IPS-18a (cell line): Measurements from ENCODE around the gene NRXN3.

Source experiments
- H3K27ac ChIP-seq: one replicate; pipeline ENCODE4 v1.5.1; 2013; ENCODE audit warnings: low read length
- H3K27me3 ChIP-seq: one replicate; pipeline ENCODE4 v1.6.1; 2013; ENCODE audit warnings: mild to moderate bottlenecking, low read length; ENCODE audit not compliant: control insufficient read depth, insufficient read depth
- H3K36me3 ChIP-seq: one replicate; pipeline ENCODE4 v1.6.1; 2013; ENCODE audit warnings: low read depth, low read length; ENCODE audit not compliant: control insufficient read depth
- H3K4me1 ChIP-seq: one replicate; pipeline ENCODE4 v1.6.1; 2013; ENCODE audit warnings: low read depth, low read length; ENCODE audit not compliant: control insufficient read depth
- H3K4me3 ChIP-seq: one replicate; pipeline ENCODE4 v1.5.1; 2013; ENCODE audit warnings: low read length
- H3K9ac ChIP-seq: one replicate; pipeline ENCODE4 v1.6.1; 2013; ENCODE audit warnings: mild to moderate bottlenecking, low read length, moderate library complexity
- H3K9me3 ChIP-seq: one replicate; pipeline ENCODE4 v1.6.1; 2013; ENCODE audit warnings: low read depth, low read length; ENCODE audit not compliant: control insufficient read depth

Gene NRXN3

GRCh38 chr14:79598339-79598738 lies 1428.2 kb downstream of the NRXN3 start:
- Histone ChIP-seq H3K4me3 (no peak overlapping the region), H3K27ac (no peak overlapping the region), H3K9ac (no peak overlapping the region), H3K27me3 (no peaks in the 10 kb centered on the region), H3K36me3 (no peaks in the 10 kb centered on the region), H3K4me1 (peaks cover 4% of the 10 kb centered on the region), H3K9me3 (peaks cover 8% of the 10 kb centered on the region)

GRCh38 chr14:79599239-79599638 lies 1429.1 kb downstream of the NRXN3 start:
- H3K4me1 ChIP-seq, result no peaks in the 10 kb centered on the region
- no peak overlapping the region for H3K27ac ChIP-seq
- H3K9me3 ChIP-seq, result peaks cover 8% of the 10 kb centered on the region
- no peaks in the 10 kb centered on the region for H3K36me3 ChIP-seq
- H3K9ac ChIP-seq, result no peak overlapping the region
- H3K27me3 ChIP-seq, result no peaks in the 10 kb centered on the region
- no peak overlapping the region for H3K4me3 ChIP-seq

GRCh38 chr14:79600406-79600805 lies 1430.2 kb downstream of the NRXN3 start:
- H3K27ac ChIP-seq, result no peak overlapping the region
- H3K9ac ChIP-seq, result no peak overlapping the region
- H3K9me3 ChIP-seq, result peaks cover 8% of the 10 kb centered on the region
- H3K36me3 ChIP-seq, result no peaks in the 10 kb centered on the region
- H3K4me1 ChIP-seq, result no peaks in the 10 kb centered on the region
- no peaks in the 10 kb centered on the region for H3K27me3 ChIP-seq
- H3K4me3 ChIP-seq, result no peak overlapping the region

- no peak overlapping the region for H3K4me3 ChIP-seq
- H3K27ac ChIP-seq, result no peak overlapping the region
These were observed 1431.4 kb downstream of the NRXN3 start for GRCh38 chr14:79601579-79601978.

GRCh38 chr14:79602045-79602444 lies 1431.9 kb downstream of the NRXN3 start:
- Histone ChIP-seq H3K9ac (no peak overlapping the region), H3K4me3 (no peak overlapping the region), H3K4me1 (no peaks in the 10 kb centered on the region), H3K9me3 (no peaks in the 10 kb centered on the region), H3K27me3 (no peaks in the 10 kb centered on the region), H3K27ac (no peak overlapping the region), H3K36me3 (no peaks in the 10 kb centered on the region)

More at GRCh38 chr14:79601579-79601978, 1431.4 kb downstream of the NRXN3 start:
- Histone ChIP-seq H3K9me3 (no peaks in the 10 kb centered on the region), H3K36me3 (no peaks in the 10 kb centered on the region), H3K9ac (no peak overlapping the region), H3K27me3 (no peaks in the 10 kb centered on the region), H3K4me1 (no peaks in the 10 kb centered on the region)

GRCh38 chr14:79602742-79603141 lies 1432.6 kb downstream of the NRXN3 start:
- no peaks in the 10 kb centered on the region for H3K36me3 ChIP-seq
- no peaks in the 10 kb centered on the region for H3K27me3 ChIP-seq
- no peak overlapping the region for H3K4me3 ChIP-seq
- H3K27ac ChIP-seq, result no peak overlapping the region
- H3K4me1 ChIP-seq, result no peaks in the 10 kb centered on the region
- H3K9ac ChIP-seq, result no peak overlapping the region
- H3K9me3 ChIP-seq, result no peaks in the 10 kb centered on the region

- no peaks in the 10 kb centered on the region for H3K36me3 ChIP-seq
- H3K27me3 ChIP-seq, result no peaks in the 10 kb centered on the region
- H3K9me3 ChIP-seq, result no peaks in the 10 kb centered on the region
- H3K9ac ChIP-seq, result no peak overlapping the region
- no peaks in the 10 kb centered on the region for H3K4me1 ChIP-seq
- no peak overlapping the region for H3K4me3 ChIP-seq
- no peak overlapping the region for H3K27ac ChIP-seq
These were observed 1435.7 kb downstream of the NRXN3 start for GRCh38 chr14:79605849-79606248.

- Histone ChIP-seq H3K27me3 (no peaks in the 10 kb centered on the region), H3K27ac (no peak overlapping the region), H3K9ac (no peak overlapping the region), H3K9me3 (no peaks in the 10 kb centered on the region), H3K4me1 (no peaks in the 10 kb centered on the region), H3K4me3 (no peak overlapping the region), H3K36me3 (no peaks in the 10 kb centered on the region)
These were observed 1438.3 kb downstream of the NRXN3 start for GRCh38 chr14:79608446-79608845.

- no peak overlapping the region for H3K27ac ChIP-seq
- H3K4me1 ChIP-seq, result no peaks in the 10 kb centered on the region
- no peak overlapping the region for H3K9ac ChIP-seq
- H3K9me3 ChIP-seq, result no peaks in the 10 kb centered on the region
- H3K36me3 ChIP-seq, result no peaks in the 10 kb centered on the region
- no peak overlapping the region for H3K4me3 ChIP-seq
- H3K27me3 ChIP-seq, result no peaks in the 10 kb centered on the region
These were observed 1443.5 kb downstream of the NRXN3 start for GRCh38 chr14:79613625-79614024.

- Histone ChIP-seq H3K4me3 (no peak overlapping the region), H3K27ac (no peak overlapping the region), H3K4me1 (no peaks in the 10 kb centered on the region), H3K9ac (no peak overlapping the region), H3K36me3 (no peaks in the 10 kb centered on the region), H3K27me3 (no peaks in the 10 kb centered on the region), H3K9me3 (no peaks in the 10 kb centered on the region)
These were observed 1444.3 kb downstream of the NRXN3 start for GRCh38 chr14:79614448-79614847.

- Histone ChIP-seq H3K4me1 (no peaks in the 10 kb centered on the region), H3K9ac (no peak overlapping the region), H3K9me3 (no peaks in the 10 kb centered on the region), H3K4me3 (no peak overlapping the region), H3K27me3 (no peaks in the 10 kb centered on the region), H3K27ac (no peak overlapping the region), H3K36me3 (no peaks in the 10 kb centered on the region)
These were observed 1456.9 kb downstream of the NRXN3 start for GRCh38 chr14:79627058-79627457.

GRCh38 chr14:79629411-79630287 lies 1459.5 kb downstream of the NRXN3 start:
- H3K9ac ChIP-seq, result no peak overlapping the region
- no peak overlapping the region for H3K27ac ChIP-seq
- no peaks in the 10 kb centered on the region for H3K27me3 ChIP-seq
- no peak overlapping the region for H3K4me3 ChIP-seq
- no peaks in the 10 kb centered on the region for H3K9me3 ChIP-seq
- no peaks in the 10 kb centered on the region for H3K4me1 ChIP-seq
- no peaks in the 10 kb centered on the region for H3K36me3 ChIP-seq
